ENCODE results near the gene NELFE.
"Not testable (repeated sequence)": the region's sequence is repeated elsewhere in the genome, so short reads cannot be mapped to it uniquely, and the experiment has no call there.

The NELFE gene, protein sequence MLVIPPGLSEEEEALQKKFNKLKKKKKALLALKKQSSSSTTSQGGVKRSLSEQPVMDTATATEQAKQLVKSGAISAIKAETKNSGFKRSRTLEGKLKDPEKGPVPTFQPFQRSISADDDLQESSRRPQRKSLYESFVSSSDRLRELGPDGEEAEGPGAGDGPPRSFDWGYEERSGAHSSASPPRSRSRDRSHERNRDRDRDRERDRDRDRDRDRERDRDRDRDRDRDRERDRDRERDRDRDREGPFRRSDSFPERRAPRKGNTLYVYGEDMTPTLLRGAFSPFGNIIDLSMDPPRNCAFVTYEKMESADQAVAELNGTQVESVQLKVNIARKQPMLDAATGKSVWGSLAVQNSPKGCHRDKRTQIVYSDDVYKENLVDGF

GRCh38 chr6:31958741-31959739, at the start of gene NELFE, which contains the start of gene SKIC2:
TSS of gene NELFE (minus strand) at chr6:31958971. CDS start at chr6:31958446, 525 bp downstream.
TSS of gene SKIC2 (plus strand) at chr6:31959175. CDS start at chr6:31959193, 18 bp downstream.
- peak within 1 kb of the TSS in 20 of 21 experiments; percentile 63 to 97 (median 86) for H3K27ac ChIP-seq
- peak within 1 kb of the TSS; percentile 54 to 96 (median 66) for H3K4me3 ChIP-seq

DNA sequence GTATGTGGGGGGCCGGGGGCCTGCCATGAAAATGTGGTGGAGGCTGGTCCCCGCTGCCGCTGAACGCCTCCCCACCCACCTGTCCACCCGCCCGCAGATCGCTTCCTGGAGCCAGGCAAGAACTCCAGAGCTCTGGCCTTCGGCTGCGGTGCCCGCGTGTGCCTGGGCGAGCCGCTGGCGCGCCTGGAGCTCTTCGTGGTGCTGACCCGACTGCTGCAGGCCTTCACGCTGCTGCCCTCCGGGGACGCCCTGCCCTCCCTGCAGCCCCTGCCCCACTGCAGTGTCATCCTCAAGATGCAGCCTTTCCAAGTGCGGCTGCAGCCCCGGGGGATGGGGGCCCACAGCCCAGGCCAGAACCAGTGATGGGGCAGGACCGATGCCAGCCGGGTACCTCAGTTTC, 49.3 kb upstream of the NELFE start:
- H3K27ac ChIP-seq, H3K4me3 ChIP-seq: not testable (repeated sequence)

DNA sequence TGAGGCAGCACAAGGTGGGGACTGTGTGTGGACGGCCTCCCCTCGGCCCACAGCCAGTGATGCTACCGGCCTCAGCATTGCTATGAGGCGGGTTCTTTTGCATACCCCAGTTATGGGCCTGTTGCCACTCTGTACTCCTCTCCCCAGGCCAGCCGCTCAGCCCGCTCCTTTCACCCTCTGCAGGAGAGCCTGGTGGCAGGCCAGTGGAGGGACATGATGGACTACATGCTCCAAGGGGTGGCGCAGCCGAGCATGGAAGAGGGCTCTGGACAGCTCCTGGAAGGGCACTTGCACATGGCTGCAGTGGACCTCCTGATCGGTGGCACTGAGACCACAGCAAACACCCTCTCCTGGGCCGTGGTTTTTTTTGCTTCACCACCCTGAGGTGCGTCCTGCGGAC, 48.3 kb upstream of the NELFE start:
- H3K4me3 ChIP-seq, H3K27ac ChIP-seq: not testable (repeated sequence)

DNA sequence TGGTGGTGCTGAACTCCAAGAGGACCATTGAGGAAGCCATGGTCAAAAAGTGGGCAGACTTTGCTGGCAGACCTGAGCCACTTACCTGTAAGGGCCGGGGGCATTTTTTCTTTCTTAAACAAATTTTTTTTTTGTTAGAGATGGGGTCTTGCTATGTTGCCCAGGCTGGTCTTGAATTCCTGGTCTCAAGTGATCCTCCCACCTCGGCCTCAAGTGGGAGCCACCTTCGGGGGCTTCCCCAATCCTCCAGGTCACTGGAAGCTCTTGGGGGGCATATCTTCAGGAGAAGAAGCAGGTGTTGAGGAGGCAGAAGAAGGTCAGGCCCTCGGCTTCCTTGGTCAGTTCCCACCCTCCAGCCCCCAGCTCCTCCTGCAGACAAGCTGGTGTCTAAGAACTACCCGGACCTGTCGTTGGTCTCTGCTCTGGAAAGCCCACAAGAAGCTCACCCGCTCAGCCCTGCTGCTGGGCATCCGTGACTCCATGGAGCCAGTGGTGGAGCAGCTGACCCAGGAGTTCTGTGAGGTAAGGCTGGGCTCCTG, 47.3 kb upstream of the NELFE start:
- not testable (repeated sequence) for H3K4me3 ChIP-seq, H3K27ac ChIP-seq

- not testable (repeated sequence) for H3K27ac ChIP-seq
Measured at GRCh38 chr6:32005538-32005880, 46.7 kb upstream of the NELFE start.

GRCh38 chr6:32004864-32005537, 46.2 kb upstream of the NELFE start:
- H3K4me3 ChIP-seq, H3K27ac ChIP-seq: not testable (repeated sequence)

More at GRCh38 chr6:32005538-32005880, 46.7 kb upstream of the NELFE start:
- not testable (repeated sequence) for H3K4me3 ChIP-seq

DNA sequence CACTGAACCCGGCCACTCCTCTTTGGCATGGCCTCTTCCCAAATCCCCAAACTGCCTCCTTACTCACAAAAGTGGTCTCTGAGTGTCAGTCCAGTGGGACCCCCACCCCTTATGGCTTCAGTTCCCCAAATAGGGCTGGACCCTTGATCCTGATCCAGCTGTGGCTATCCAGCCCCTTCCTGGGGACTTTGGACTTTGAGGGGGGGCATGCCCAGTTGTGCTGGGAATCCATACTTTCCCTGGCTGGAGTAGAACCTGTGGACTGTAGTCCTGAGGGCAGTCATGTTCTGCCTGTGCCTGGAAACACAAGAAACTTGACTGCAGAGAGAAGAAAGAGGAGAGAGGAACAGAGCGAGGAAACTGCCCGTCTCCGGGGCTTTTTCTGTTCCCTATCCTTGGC, 45.6 kb upstream of the NELFE start:
- not testable (repeated sequence) for H3K4me3 ChIP-seq, H3K27ac ChIP-seq

GRCh38 chr6:32003301-32003700, 44.5 kb upstream of the NELFE start:
- not testable (repeated sequence) for H3K27ac ChIP-seq, H3K4me3 ChIP-seq

- H3K4me3 ChIP-seq, H3K27ac ChIP-seq: not testable (repeated sequence)
Measured at GRCh38 chr6:32002546-32003268, 43.9 kb upstream of the NELFE start.

DNA sequence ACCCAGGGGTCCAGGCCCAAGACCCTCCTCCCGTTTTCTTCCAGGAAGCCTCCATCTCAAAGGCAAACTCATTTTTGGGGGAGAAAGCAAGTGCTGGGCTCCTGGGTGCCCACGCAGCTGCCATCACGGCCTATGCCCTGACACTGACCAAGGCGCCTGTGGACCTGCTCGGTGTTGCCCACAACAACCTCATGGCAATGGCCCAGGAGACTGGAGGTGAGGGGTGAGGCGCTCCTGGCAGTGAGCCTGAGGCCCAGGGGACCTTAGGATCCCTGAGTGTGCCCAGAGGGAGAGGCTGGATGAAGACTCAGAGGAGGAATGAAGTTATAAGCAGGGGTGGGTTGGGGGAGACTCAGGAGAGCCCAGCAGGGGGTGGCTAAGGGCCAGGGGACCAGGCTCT, 37.6 kb upstream of the NELFE start:
- H3K27ac ChIP-seq, H3K4me3 ChIP-seq: not testable (repeated sequence)

DNA sequence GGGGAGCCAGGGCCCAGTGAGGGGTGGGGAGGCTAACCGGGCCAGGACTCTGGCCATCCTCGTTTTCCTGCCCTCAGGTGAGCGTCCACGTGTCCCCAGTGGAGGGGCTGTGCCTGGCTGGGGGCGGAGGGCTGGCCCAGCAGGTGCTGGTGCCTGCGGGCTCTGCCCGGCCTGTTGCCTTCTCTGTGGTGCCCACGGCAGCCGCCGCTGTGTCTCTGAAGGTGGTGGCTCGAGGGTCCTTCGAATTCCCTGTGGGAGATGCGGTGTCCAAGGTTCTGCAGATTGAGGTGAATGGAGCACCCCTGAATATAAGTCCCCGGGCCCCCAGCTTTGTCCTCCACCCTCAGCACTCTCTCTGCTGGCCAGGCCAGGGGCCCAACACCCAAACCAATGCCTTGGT, 35.6 kb upstream of the NELFE start:
- not testable (repeated sequence) for H3K4me3 ChIP-seq, H3K27ac ChIP-seq

- H3K4me3 ChIP-seq, H3K27ac ChIP-seq: not testable (repeated sequence)
Measured at GRCh38 chr6:31989363-31989762, 30.6 kb upstream of the NELFE start.

GRCh38 chr6:31981744-31982143, 23.0 kb upstream of the NELFE start, which contains the start of gene C4A:
TSS of gene C4A (plus strand) at chr6:31982057. CDS start at chr6:31982108, 51 bp downstream.
- not testable (repeated sequence) for H3K4me3 ChIP-seq, H3K27ac ChIP-seq

- H3K27ac ChIP-seq, result not testable (repeated sequence)
Measured at GRCh38 chr6:31980998-31981397, 22.2 kb upstream of the NELFE start.

DNA sequence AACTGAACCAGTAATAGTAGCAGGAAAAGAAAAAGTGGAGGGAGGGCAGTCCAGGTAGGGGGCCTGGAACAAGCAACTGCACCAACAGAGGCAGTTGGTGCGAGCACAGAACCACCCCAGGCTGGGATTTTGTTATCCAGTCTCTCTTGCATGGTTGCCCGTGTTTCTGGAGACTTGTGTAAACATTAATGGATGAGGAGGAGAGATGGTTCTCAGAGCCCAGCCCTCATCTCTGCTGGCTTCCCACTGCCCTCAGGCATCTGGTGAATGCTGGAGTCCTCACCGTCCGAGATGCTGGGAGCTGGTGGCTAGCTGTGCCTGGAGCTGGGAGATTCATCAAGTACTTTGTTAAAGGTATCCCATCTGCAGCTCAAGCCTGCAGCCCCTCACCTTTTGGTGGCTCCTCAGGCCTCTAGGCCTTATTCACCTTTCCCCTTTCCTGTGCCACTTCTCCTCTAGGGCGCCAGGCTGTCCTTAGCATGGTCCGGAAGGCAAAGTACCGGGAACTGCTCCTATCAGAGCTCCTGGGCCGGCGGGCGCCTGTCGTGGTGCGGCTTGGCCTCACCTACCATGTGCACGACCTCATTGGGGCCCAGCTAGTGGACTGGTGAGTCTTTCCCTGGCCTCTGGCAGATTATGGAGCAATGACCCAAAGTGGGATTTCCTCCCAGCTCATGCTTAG, 21.6 kb upstream of the NELFE start:
- H3K27ac ChIP-seq, H3K4me3 ChIP-seq: not testable (repeated sequence)

More at GRCh38 chr6:31980998-31981397, 22.2 kb upstream of the NELFE start:
- not testable (repeated sequence) for H3K4me3 ChIP-seq

GRCh38 chr6:31979238-31979898, 20.6 kb upstream of the NELFE start:
- no peak overlapping the region for H3K27ac ChIP-seq
- no peak overlapping the region for H3K4me3 ChIP-seq

DNA sequence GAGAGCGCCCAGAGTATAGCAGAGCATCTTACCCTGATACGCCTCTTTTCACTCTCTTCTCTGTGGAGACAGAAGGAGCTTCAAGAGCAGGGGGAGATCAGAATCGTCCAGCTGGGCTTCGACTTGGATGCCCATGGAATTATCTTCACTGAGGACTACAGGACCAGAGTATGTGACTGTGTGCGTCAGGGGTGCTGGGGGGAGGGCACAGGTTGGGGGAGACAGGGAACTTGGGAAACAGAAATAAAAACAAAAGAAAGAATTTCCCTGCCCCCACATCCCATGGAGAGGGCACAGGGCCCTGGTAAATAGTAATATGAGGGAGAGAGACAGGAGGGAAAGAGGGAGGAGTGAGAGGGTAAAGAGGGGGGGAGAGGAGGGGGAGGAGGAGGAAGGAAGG, 20.1 kb upstream of the NELFE start:
- Histone ChIP-seq H3K4me3 (no peak overlapping the region), H3K27ac (peak overlapping the region in 1 of 21 experiments; percentile 13)
